HG03139 (cell line): ENCODE measurements around the gene NSG1.
"Not testable (repeated sequence)": the region's sequence is repeated elsewhere in the genome, so short reads cannot be mapped to it uniquely, and the experiment has no call there.

Experiments
- ATAC-seq: cut with Tn5 transposase; IDR thresholded peaks from one replicate; pipeline ENCODE4 v1.9.1; 2021; ENCODE audit not compliant: unreplicated experiment

Gene NSG1

GRCh38 chr4:4415806-4416805 is 29.2 kb downstream of the NSG1 start:
- ATAC-seq, result no peak

- no peak for ATAC-seq
Measured at GRCh38 chr4:4416981-4417380, 30.1 kb downstream of the NSG1 start.

GRCh38 chr4:4417886-4418285 is 31.0 kb downstream of the NSG1 start:
- no peak for ATAC-seq

GRCh38 chr4:4418676-4419390 is 31.9 kb downstream of the NSG1 start:
- no peak for ATAC-seq

- no peak for ATAC-seq
Measured at GRCh38 chr4:4419896-4420295, 33.0 kb downstream of the NSG1 start.

- no peak for ATAC-seq
Measured at GRCh38 chr4:4420421-4420820, 33.5 kb downstream of the NSG1 start.

GRCh38 chr4:4421356-4421755 is 34.5 kb downstream of the NSG1 start:
- no peak for ATAC-seq

GRCh38 chr4:4422117-4422516 is 35.2 kb downstream of the NSG1 start:
- ATAC-seq, result not testable (repeated sequence)

GRCh38 chr4:4422856-4423499 is 36.1 kb downstream of the NSG1 start:
- no peak for ATAC-seq

- no peak for ATAC-seq
Measured at GRCh38 chr4:4423706-4424498, 37.0 kb downstream of the NSG1 start.

GRCh38 chr4:4424499-4425115 is 37.7 kb downstream of the NSG1 start:
- no peak for ATAC-seq

GRCh38 chr4:4425119-4425690 is 38.3 kb downstream of the NSG1 start:
- ATAC-seq, result no peak

GRCh38 chr4:4425696-4426095 is 38.8 kb downstream of the NSG1 start:
- ATAC-seq, result no peak

GRCh38 chr4:4426511-4427120 is 39.7 kb downstream of the NSG1 start:
- ATAC-seq, result no peak

GRCh38 chr4:4427121-4427870 is 40.4 kb downstream of the NSG1 start:
- no peak for ATAC-seq

- no peak for ATAC-seq
Measured at GRCh38 chr4:4427886-4428285, 41.0 kb downstream of the NSG1 start.

GRCh38 chr4:4428966-4429875 is 42.3 kb downstream of the NSG1 start:
- ATAC-seq, result no peak
